ENCODE data around the gene WASF1.
A peak's percentile ranks its signal among the peaks of the same experiment; 100 is the strongest.
"Not testable (repeated sequence)": the region's sequence is repeated elsewhere in the genome, so short reads cannot be mapped to it uniquely, and the experiment has no call there.

Gene WASF1

DNA sequence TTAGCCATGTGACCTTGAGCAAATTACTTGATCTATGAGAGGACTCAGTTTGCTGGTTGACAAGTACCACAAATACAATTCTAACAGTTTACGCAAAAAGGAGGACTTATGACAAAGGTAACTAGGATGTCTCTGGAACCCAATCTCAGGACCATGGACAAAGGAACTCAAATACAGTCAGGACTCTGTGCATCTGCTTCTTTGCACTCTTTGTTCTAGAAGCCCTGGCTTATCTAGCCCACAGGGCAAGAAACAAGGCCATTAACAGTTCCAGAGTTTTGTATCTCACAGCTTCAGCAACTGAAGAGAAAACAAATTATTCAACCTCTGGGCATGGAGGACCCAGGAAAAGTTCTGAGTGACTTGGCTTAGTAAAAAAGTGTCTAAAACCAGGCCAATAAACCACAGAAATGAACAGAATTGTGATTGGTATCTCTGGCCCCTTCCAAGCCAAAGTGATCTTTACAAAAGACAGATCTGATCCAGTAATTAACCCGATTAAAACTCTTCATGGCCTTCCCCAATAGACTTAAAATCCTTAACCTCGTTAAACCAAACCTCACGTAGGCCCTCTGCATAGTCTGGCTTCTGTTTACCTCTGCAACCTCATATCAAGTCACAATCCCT lies 5.9 kb downstream of the WASF1 start:
- DNase-seq (ENCODE audit: low spot score): no peak

DNA sequence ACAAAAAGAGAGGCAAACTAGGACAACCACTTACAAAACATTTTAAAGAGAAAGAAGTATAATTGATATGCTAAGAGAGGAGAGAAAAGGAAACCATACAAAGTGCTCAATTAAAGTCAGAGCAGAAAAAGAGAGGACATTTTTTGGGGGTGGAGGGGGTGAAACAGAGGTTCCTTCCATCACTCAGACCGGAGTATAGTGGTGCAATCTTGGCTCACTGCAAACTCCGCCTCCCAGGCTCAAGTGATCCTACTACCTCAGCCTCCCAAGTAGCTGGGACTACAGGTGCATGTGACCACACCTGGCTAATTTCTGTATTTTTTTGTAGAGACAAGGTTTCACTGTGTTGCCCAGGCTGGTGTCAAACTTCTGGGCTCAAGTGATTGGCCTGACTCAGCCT lies 9.4 kb downstream of the WASF1 start:
- DNase-seq (ENCODE audit: low spot score): no peak

DNA sequence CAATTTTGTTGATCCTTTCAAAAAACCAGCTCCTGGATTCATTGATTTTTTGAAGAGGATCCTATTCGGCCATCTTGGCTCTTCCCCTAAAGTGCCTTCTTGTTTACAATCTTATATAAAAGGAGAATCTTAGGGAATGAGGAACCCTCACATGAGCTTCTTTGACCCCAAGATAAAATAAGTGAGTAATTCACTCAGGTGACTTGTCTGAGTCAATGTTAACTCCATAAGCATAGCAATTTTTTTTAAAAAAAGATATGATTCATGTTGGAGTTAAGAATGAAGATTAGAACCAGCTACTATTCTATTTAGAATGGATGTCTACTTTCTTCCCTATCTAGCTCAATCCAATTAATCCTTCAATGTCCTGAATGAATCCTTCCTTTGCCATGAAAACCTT lies 21.0 kb downstream of the WASF1 start:
- no peak for DNase-seq (ENCODE audit: low spot score)

DNA sequence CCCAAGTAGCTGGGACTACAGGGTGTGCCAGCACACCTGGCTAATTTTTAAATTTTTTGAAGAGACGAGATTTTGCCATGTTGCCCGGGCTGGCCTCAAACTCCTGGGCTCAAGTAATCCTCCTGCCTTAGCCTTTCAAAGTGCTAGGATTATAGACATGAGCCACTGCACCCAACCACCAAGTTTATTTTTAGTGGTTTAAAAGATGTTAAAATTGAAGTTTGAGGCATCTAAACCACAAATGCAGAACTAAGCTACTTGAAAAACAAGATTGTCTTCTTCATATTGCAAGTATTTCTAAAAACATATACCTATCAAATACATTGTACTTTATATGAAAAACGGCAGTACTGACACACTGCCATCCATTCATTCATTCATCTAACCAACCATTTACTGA lies 31.6 kb downstream of the WASF1 start:
- DNase-seq (ENCODE audit: low spot score): no peak

DNA sequence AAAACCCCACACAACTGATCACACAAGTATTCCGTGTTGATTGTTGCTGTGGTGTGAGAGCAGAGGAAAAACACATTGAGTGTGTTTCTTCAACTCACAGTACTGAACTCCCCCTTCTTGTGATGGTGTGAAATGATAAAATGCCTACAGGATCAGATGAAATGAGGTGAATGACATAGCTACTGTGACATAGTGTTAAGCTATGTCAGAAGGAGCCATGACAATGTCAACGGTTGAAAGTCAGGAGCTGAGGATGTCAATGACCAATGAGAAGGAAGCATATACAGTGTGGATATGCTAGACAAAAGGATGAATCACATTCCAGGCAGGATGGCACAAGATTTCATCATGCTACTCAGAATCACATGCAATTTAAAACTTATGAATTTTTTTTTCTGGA lies 38.8 kb downstream of the WASF1 start:
- DNase-seq (ENCODE audit: low spot score): peak; percentile 17

DNA sequence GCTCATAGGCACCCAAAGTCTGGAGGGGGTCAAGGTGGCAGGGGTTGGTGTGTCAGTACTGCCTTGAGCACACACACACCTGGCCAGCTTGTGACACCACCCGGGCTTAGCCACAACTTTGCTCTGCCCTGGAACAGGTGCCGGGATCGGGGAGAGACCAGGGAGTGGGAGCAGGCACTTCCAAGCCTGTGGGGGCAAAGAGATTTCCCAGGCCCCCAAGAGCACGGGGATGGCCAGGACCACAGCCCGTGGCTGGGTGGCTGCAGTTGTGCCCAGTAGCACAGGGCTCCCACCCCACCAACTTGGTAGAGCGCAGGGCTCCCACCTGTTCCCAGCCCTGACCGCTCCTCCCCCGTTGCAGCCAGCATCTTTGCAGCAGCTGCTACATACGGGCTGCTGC lies 40.4 kb downstream of the WASF1 start:
- DNase-seq (ENCODE audit: low spot score): no peak

DNA sequence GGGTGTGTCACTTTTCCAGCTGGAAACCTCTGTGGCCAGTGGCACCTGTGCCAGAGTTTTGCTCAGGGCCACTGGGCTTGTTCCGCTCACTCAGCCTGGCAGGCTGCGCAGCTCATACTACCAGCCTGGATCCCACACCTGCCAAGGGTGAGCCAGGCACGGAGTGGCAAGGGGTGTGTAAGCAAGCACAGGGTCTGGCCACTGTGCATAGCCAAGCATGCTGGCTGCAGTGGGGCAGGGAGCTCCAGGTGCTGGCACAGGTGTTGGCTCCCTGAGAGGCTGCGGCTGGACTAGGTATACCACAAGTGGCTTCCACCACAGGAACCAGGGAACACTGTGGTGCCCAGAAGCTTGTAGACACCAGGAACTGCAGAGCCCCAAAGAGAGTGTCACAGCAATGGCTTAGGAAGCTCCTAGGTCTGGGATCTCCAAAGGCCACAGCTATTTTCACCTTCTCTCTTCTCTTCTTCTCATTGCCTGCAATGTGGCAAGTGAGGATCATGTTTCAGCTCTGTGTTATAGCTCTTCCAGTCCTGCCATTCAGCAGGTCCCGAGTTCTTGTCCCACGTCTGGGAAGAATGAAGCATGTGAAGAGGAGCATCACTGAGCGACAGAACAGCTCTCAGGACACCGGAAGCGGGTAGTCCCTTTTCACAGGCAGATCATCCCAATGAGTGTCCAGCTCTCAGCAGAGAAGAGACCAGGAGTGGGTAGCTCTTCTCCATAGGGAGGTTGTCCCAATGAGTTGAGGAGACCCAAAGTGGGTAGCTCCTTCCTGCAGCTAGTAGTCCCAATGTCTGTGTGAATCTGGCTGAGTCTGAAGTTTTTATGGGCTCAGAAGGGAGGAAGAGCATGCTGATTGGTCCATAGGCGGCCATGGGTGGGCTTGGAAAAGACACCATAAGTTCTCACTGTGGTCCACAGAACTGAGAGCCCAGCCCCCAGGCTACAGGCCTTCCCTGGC lies 41.3 kb downstream of the WASF1 start:
- no peak for DNase-seq (ENCODE audit: low spot score)

DNA sequence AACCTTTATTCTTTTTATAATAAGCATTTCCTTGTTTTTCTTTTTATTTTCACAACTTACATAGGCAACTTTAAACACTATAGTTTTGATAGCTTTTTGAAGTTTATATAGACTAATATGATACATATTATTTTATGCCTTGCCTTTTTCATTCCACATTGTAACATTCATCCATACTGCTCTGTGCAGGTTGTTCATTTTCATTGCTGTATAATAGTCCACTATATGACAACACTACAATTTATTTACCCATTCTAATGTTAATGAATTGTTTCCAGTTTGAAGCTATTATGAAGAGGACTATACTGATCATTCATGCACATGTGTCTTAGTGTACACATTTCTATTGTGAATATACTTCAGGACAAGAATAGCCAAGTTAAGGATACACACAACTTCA lies 49.1 kb downstream of the WASF1 start:
- DNase-seq (ENCODE audit: low spot score): no peak

DNA sequence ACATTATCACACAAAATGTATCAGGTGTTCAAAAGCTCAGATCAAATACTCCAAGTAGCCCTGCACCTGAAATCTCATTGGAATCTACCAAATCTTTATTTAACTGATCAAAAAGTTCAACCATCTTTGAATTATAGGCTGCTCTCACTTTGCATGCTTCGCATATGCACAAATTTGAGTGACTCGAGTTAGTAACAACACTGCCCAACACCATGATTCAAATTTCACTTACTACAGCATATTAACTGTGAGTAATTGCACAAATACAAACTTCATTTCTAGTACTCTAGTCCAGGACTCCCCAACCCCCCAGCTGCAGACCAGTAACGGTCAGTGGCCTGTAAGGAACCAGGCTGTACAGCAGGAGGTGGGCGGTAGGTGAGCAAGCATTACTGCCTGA lies 51.1 kb downstream of the WASF1 start:
- no peak for DNase-seq (ENCODE audit: low spot score)

DNA sequence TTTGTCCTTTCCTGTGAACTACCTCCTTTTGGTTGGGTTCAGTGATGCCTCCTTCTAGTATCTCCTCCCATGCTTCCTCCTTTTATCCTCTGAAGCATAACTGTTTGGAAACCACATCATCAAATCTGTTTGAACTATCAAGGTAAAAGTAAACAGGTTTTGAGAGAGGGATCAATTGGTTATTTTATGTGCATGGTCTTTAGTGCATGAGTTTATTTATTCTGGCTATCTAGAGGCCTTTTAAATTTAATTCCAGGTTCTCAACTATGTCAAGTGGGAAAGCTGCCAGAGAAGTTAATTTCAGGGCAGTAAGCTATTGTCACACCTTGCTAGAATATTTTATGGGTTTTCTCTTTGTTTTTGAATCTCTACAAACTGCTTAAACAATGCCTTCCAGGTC lies 54.1 kb downstream of the WASF1 start:
- no peak for DNase-seq (ENCODE audit: low spot score)

DNA sequence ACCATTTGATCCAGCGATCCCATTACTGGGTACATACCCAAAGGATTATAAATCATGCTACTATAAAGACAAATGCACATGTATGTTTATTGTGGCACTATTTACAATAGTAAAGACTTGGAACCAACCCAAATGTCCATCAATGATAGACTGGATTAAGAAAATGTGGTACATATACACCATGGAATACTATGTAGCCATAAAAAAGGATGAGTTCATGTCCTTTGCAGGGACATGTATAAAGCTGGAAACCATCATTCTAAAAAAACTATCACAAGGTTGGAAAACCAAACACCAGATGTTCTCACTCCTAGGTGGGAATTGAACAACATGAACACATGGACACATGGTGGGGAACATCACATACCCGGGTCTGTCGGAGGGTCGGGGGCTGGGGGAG lies 57.8 kb downstream of the WASF1 start:
- not testable (repeated sequence) for DNase-seq (ENCODE audit: low spot score)

DNA sequence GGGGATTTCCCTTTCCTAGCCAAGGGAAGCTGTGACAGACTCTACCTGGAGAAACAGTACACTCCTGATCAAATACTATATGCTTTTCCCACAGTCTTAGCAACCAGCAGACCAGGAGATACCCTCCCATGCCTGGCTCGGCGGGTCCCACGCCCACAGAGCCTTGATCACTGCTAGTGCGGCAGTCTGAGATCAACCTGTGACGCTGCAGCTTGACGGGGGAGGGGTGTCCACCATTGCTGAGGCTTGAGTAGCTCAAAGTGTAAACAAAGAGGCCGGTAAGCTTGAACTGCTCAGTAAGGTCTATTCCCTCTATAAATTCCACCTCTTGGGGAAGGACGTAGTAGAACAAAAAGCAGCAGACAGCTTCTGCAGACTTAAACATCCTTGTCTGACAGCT lies 63.2 kb downstream of the WASF1 start:
- no peak for DNase-seq (ENCODE audit: low spot score)

DNA sequence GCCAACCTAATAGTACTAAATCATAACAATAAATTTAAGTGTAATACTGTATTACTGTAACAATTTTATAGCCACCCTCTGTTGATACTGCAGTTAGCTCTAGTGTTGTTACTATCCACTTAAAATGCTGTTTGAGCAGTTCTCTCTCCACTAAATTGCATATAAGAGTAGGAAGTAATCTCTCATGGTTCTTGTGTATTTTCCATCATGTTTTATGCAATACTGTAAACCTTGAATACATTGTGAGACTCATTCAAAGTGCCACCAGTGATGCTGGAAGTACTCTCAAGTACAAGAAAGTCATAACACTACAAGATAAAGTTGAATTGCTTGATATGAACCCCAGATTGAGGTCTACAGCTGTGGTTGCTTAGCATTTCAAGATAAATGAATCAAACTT lies 65.5 kb downstream of the WASF1 start:
- DNase-seq (ENCODE audit: low spot score): no peak

DNA sequence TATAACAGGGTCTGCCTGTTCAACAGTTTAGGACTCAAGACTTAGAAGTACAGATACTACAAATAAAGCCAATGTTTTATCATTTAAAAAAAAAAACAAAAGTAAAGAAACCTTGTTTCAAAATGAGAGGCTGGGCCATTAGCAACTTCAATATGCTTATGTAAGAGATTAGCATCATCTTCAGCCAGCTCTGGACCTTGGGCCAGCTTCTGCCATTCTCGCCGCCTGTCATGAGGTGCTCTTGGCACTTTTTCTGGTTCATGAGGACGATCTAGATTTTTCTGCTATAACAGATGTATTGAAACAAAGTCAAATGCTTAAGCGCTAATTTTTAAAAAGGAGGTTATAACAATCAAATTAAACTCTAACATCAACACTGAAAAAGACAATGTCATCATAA lies 74.2 kb downstream of the WASF1 start:
- no peak for DNase-seq (ENCODE audit: low spot score)

DNA sequence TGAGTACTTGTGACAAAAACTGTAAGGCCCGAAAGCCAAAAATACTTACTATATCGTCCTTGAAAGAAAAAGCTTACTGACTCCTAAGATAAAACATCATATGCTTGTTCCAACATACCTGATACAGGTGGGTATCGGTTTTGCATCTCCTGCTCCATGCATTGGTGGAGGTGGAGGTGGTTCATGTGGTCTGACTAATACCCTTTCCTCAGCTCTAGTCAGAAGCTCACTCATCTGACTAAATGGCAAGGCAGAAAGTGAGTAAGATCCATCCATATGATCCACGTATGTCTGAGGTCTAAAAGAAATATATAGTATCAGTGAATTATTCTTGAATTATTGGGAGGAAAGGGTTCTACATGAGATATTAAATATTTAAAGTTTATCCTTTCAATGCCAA lies 76.2 kb downstream of the WASF1 start:
- DNase-seq (ENCODE audit: low spot score): no peak

DNA sequence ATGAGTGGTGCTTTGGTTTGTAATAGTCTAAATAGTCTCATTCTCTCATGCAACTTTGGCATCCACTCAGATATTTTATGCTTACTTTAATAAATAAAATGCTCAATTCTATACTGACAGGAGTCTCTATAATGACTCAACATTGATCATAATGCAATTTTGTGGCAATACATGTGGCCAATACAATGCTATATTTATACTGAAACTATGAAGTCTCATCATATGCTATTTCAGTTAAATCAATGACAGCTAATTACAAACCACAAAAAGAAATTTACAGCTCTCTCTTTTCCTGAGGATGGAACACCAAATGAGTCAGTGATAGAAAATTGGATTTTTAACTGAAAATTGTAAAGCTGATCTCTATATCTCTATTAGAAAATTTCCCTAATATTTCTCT lies 77.1 kb downstream of the WASF1 start:
- DNase-seq (ENCODE audit: low spot score): no peak

DNA sequence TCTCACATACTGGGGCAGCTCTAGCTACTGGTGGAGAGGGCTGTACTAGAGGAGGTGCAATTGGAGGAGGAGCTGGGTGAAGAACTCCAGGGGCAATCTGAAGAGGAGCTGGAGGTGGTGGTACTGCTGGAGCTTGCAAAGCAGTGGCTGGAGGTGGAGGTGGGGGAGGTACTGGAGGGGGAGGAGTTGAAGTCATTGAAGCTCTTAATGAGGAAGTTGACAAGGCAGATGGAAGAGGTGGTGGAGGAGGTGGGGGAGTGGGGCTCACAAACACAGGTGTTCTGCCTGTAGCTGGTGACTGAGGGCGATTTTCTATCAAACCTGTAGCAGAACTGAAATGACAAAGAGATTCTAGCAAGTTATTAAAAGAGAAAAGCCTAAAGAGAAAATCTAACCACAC lies 77.6 kb downstream of the WASF1 start:
- DNase-seq (ENCODE audit: low spot score): no peak

DNA sequence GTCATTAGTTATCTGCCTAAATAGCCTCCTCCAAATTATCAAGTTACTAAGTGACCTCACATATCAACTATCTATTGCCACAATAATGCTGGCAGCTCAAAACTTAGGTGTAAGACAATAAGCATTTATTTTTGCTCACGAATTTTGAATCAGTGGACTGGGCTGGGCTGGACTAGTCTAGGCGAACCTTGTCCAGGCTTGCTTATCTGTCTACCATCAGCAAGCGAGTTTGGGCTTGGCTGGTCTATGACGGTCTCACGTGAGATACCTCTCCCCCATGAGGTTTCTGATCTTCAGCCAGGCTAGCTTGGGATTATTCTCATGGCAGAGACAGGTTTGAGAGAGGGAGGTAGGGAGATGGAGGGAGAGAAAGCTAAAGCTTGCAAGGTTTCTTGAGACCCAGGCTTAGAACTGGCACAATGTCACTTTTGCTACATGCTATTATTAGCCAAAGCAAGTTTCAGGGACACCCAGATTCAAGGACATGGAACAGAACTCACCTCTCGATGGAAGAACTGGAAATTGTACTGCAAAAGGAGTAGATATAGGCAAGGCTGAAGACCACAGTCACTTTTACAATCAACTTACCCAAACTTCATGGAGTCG lies 80.9 kb downstream of the WASF1 start:
- DNase-seq (ENCODE audit: low spot score): no peak

DNA sequence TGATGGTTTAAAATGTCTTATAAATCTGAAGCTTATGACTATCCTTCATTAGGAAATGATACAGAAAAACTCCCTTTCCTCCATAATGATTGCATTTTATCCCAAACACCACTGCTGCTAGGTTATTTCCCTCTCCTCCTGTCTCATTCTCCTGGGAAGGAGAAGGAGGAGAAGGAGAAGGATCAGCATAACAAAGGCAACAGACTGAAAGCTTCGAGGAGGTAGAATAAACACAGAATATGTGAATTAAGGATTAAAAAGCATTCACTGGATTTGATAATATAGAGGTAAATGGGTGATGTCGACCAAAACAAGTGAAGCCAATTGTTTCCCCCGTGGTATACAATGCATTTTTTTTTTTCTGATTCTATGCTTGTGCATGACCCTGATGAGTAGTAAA lies 82.0 kb downstream of the WASF1 start:
- no peak for DNase-seq (ENCODE audit: low spot score)

DNA sequence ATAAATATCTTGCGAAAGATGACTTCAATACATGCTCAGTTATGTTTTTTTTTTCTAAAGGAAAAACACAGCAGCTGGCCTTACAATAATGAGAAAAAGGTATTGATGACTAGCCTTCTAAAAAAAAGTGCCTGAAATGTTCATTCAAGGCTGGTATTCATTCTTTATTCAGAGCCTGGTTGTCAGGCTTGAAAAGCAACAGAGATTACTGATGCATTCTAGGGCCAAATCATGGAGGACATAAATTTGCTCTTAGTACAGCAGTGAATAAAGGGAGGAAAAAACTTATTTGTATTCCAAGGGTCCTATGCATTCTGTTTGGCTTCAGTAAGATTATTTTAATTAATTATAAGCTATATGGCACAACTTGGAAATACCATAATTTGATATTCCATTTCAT lies 83.5 kb downstream of the WASF1 start:
- DNase-seq (ENCODE audit: low spot score): no peak

DNA sequence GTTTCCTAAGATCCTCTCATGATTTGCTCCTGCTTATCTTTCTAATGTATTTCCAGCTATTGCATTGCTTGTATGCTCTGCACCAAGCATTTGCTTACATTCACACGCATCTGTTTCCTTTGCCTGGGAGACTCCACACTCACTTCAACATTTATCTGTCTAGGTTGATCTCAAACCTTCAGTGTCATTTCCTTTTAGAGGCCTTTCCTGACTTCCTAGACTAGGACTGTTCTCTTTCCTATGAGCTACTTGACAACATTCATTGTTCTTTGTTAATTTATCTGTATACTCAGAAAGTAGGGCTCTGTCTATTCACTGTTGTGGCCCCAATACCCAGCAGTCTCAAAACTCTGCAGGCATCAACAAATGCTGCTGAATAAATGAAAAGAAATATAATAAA lies 84.4 kb downstream of the WASF1 start:
- no peak for DNase-seq (ENCODE audit: low spot score)

DNA sequence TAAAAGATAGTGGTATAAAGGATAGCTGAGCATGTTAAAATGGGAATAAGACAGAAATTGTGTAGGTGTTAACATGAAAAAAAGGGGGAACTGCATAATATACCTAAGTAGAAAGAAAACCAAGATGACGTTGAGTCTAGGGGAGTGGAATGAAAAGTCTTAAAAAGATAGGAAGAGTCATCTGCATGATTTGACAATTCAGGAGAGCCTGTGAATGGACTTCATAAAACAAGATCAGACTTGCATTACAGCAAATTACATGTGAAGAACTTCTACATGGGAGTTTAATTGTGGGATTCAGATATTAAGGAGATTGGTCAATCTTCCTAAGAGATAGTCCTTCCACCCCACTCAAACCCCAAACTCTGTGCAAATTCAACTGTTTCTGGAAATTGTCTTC lies 85.5 kb downstream of the WASF1 start:
- no peak for DNase-seq (ENCODE audit: low spot score)

DNA sequence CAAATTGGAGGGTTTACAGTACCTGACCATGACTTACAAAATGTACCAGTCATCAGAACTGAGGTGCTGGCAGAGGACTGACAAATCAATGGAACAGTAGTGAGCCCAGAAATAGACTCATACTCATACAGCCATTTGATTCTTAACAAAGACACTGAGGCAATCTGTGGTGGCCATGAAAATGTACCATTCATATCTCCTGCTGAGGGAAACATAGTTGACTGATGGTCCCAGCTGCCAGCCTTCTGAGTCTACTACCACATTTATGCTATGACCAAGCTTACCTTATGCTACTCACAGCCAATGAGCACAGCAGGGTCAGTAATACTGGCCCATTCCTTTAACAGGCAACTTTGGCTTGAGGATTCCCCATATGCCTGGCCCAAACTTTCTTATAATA lies 88.6 kb downstream of the WASF1 start:
- no peak for DNase-seq (ENCODE audit: low spot score)
